GM19395 (cell line): Measurements from ENCODE around the gene CCDC32.
"Not testable (repeated sequence)": the region's sequence is repeated elsewhere in the genome, so short reads cannot be mapped to it uniquely, and the experiment has no call there.

Source experiments
- ATAC-seq: cut with Tn5 transposase; IDR thresholded peaks from one replicate; pipeline ENCODE4 v1.9.1; 2021; ENCODE audit warnings: mild to moderate bottlenecking, moderate library complexity; ENCODE audit not compliant: unreplicated experiment

Gene CCDC32

GRCh38 chr15:40564591-40565332 lies at the start of gene CCDC32:
Gene CCDC32, minus strand, starts transcription at chr15:40565042. Its CDS starts 2,027 bp downstream, at chr15:40563015.
- peak; percentile 93 for ATAC-seq

GRCh38 chr15:40613080-40613479 lies 48.2 kb upstream of the CCDC32 start:
- no peak for ATAC-seq

- no peak for ATAC-seq
These were observed 39.1 kb upstream of the CCDC32 start for GRCh38 chr15:40603935-40604334.

GRCh38 chr15:40600956-40601355 lies 36.1 kb upstream of the CCDC32 start:
- no peak for ATAC-seq

- no peak for ATAC-seq
These were observed 33.8 kb upstream of the CCDC32 start for GRCh38 chr15:40598672-40599071.

- ATAC-seq = no peak
These were observed 33.3 kb upstream of the CCDC32 start for GRCh38 chr15:40598126-40598525.

GRCh38 chr15:40597024-40597423 lies 32.2 kb upstream of the CCDC32 start:
- ATAC-seq = no peak

- ATAC-seq = no peak
These were observed 30.9 kb upstream of the CCDC32 start for GRCh38 chr15:40595773-40596172.

- ATAC-seq = no peak
These were observed 30.4 kb upstream of the CCDC32 start for GRCh38 chr15:40595219-40595618.

GRCh38 chr15:40594429-40594836 lies 29.6 kb upstream of the CCDC32 start:
- ATAC-seq = peak; percentile 41

GRCh38 chr15:40593588-40594428 lies 29.0 kb upstream of the CCDC32 start, which contains the start of gene KNL1:
Gene KNL1, plus strand, starts transcription at chr15:40594249. Its CDS starts 8,683 bp downstream, at chr15:40602932.
- ATAC-seq = peak; percentile 72

GRCh38 chr15:40593165-40593564 lies 28.3 kb upstream of the CCDC32 start:
- ATAC-seq = no peak

GRCh38 chr15:40591389-40591788 lies 26.5 kb upstream of the CCDC32 start:
- no peak for ATAC-seq

- ATAC-seq = no peak
These were observed 25.8 kb upstream of the CCDC32 start for GRCh38 chr15:40590667-40591050.

- ATAC-seq = no peak
These were observed 19.3 kb upstream of the CCDC32 start for GRCh38 chr15:40584191-40584590.

- no peak for ATAC-seq
These were observed 17.9 kb upstream of the CCDC32 start for GRCh38 chr15:40582726-40583246.

- not testable (repeated sequence) for ATAC-seq
These were observed 17.0 kb upstream of the CCDC32 start for GRCh38 chr15:40581796-40582195.

GRCh38 chr15:40578892-40579291 lies 14.1 kb upstream of the CCDC32 start:
- no peak for ATAC-seq

GRCh38 chr15:40576914-40577313 lies 12.1 kb upstream of the CCDC32 start:
- ATAC-seq = not testable (repeated sequence)

GRCh38 chr15:40575113-40575512 lies 10.3 kb upstream of the CCDC32 start:
- no peak for ATAC-seq

- ATAC-seq = peak; percentile 58
These were observed 4.5 kb upstream of the CCDC32 start, which contains the start of gene RPUSD2 for GRCh38 chr15:40569129-40569953. Gene RPUSD2, plus strand, starts transcription at chr15:40569299. Its CDS starts 39 bp downstream, at chr15:40569338.
